ENCODE data around the gene SLC6A11. TPM values are rescaled to one million over a fixed set of nuclear protein-coding genes. Genes with fewer than 3 reads are reported as not detected.

The SLC6A11 gene
- total and polyA plus RNA-seq, 7 donors: 0.06 TPM; not detected in 6

DNA sequence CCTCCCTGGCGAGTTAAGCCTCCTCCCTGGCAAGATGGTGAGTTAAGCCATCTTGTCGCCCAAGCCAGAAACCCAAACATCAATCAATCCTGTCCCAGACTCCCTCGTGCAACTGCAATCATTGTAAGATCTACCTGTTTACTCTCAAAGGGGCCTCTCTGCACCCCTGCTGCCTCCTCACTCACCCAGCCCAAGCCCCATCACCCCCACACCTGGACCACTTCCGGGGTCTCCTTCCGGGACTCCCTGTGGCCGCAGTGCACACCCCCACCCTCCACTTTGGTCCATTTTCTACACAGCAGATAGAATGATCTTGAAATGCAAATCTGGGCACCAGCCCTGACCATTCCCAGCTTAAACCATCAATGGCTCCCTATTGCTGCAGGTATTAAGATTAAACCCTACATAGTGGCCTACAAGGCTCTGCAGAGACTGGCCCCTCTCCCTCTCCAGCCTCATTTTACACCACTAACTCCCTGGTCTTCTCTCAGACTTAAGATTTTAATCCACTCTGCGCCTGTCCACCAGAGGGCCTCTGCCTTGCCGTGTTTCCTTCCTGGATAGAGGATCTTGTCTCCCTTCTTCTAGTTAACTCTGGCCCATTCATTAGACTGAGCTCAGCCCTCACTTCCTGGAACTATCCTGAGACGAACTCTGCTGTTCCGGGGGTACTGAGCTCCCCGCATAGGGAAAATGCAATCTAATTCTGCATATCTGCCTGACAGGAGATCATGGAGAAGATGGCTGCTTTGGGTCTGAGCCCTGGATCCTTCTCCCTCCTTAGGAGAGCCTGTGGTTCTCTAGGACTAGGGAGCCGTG is 134.7 kb downstream of the SLC6A11 start:
- 37 to 55% (median 44%) methylated on average over 12 of the region's 12 CpGs for WGBS, 3 donors

DNA sequence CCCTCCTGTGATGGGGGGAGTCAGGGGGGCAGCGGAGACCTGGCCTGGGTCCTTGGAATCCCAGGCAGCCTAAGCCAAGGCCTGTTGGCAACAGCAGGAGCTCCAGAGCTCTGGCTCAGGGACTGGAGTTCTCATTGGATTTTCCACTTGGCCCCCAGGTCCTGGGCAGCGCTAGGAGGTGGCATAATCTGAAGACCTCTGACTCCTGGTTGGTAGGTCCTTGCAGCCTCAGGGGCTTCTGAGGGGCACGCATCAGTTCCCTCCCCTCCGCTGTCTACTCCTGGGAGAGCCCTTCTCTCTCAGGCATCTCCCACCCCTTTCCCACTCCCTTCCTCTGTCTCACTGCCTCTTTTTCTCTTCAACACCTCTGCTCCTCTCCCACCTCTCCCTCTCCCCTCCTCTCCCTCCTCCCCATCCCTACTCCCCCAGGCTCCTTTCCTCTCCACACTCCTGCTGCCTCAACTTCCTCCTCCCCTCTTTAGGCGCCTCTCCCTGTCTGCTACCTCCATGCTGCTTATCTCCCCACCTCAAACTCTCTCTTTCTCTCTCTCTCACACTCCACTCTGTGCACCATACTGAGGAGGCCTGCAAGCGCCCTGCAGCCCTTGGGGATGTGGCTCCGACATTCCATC is 135.4 kb downstream of the SLC6A11 start:
- 56 to 74% (median 64%) methylated on average over 7 of the region's 7 CpGs for WGBS, 3 donors
- Histone ChIP-seq H3K9me3 (no peaks in the 10 kb centered on the region), H3K27ac (no peak overlapping the region), H3K4me1 (peaks cover 7% of the 10 kb centered on the region), H3K27me3 (ENCODE audit: insufficient read depth in 3 of 3, low read length in 2 of 3) (peaks cover 0 to 4% (median 0%) of the 10 kb centered on the region in 3 donors), H3K36me3 (ENCODE audit: insufficient read depth in 1 of 2, low read depth in 1 of 2) (no peaks in the 10 kb centered on the region), H3K4me3 (no peak overlapping the region)
- DNase-seq (no peak), ATAC-seq (peak in 1 of 4 donors; percentile 4)
- intact Hi-C loops (cut with DNase I): no loop called here
- TF ChIP-seq, protein P1, sequence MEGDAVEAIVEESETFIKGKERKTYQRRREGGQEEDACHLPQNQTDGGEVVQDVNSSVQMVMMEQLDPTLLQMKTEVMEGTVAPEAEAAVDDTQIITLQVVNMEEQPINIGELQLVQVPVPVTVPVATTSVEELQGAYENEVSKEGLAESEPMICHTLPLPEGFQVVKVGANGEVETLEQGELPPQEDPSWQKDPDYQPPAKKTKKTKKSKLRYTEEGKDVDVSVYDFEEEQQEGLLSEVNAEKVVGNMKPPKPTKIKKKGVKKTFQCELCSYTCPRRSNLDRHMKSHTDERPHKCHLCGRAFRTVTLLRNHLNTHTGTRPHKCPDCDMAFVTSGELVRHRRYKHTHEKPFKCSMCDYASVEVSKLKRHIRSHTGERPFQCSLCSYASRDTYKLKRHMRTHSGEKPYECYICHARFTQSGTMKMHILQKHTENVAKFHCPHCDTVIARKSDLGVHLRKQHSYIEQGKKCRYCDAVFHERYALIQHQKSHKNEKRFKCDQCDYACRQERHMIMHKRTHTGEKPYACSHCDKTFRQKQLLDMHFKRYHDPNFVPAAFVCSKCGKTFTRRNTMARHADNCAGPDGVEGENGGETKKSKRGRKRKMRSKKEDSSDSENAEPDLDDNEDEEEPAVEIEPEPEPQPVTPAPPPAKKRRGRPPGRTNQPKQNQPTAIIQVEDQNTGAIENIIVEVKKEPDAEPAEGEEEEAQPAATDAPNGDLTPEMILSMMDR (IDR thresholded peaks at IDR 0.05): no peak

More for the DNA sequence above, 134.7 kb downstream of the SLC6A11 start:
- no peak overlapping the region for H3K4me3 ChIP-seq
- H3K4me1 ChIP-seq: peaks cover 2% of the 10 kb centered on the region
- peak; percentile 54 to 67 (median 57) for ATAC-seq
- H3K27ac ChIP-seq: no peak overlapping the region
- DNase-seq: no peak
- intact Hi-C loops (cut with DNase I): no loop called here
- H3K9me3 ChIP-seq: no peaks in the 10 kb centered on the region
- TF ChIP-seq, protein P1 (IDR thresholded peaks at IDR 0.05): peak; percentile 55
- peaks cover 0 to 4% (median 0%) of the 10 kb centered on the region in 3 donors for H3K27me3 ChIP-seq (ENCODE audit: insufficient read depth in 3 of 3, low read length in 2 of 3)
- H3K36me3 ChIP-seq (ENCODE audit: insufficient read depth in 1 of 2, low read depth in 1 of 2): no peaks in the 10 kb centered on the region

DNA sequence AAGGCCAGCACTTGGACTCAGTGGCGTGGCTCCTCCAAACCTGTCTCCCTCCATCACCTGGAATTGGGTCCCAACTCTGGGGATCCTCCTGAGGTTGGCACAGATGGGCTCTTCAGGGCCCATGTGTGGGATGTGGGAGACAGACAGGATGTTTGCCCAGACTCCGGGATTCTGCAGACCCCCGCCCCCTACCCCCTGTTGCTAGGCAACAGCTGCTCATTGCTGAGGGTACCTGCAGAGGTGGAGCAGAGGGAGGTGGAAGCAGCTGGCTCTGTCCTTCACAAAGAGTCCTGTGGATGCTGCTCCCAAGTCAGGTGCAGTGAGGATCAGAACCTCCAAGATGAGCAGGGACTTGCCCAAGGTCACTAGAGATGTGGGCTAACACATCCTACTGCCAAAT is 136.5 kb downstream of the SLC6A11 start:
- no peak for ATAC-seq
- H3K4me3 ChIP-seq: no peak overlapping the region
- intact Hi-C loops (cut with DNase I): no loop called here
- 62 to 69% (median 67%) methylated on average over 3 of the region's 3 CpGs for WGBS, 3 donors
- TF ChIP-seq, protein P1 (IDR thresholded peaks at IDR 0.05): no peak
- no peak for DNase-seq
- H3K9me3 ChIP-seq: no peaks in the 10 kb centered on the region
- H3K27me3 ChIP-seq (ENCODE audit: insufficient read depth in 3 of 3, low read length in 2 of 3): peaks cover 0 to 4% (median 0%) of the 10 kb centered on the region in 3 donors
- peaks cover 18% of the 10 kb centered on the region for H3K4me1 ChIP-seq
- H3K27ac ChIP-seq: no peak overlapping the region
- no peaks in the 10 kb centered on the region for H3K36me3 ChIP-seq (ENCODE audit: insufficient read depth in 1 of 2, low read depth in 1 of 2)

DNA sequence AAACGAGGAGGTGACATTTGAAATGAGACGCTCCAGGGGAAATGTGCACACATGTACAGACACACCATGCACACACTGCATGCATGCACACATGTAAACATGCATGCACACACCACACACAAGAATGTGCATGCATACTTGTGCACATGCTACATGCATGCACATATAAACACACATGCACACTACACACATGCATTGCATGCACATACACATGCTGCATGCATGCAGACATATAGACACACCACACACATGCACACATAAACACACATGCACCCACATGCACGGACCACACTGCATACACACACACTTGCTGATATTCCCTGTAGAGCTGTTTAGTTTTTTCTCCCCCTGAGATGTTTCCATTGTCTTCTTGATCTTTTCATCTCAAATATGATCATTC is 138.7 kb downstream of the SLC6A11 start:
- TF ChIP-seq, protein P1 (IDR thresholded peaks at IDR 0.05): no peak
- H3K27me3 ChIP-seq (ENCODE audit: insufficient read depth in 3 of 3, low read length in 2 of 3): peaks cover 0 to 4% (median 0%) of the 10 kb centered on the region in 3 donors
- no peak for DNase-seq
- intact Hi-C loops (cut with DNase I): loop anchor here in 1 of 2 donors (2.0 kb wide), 1 partner anchor 28 kb away; no protein-coding TSS in a partner anchor
- 76 to 81% (median 78%) methylated on average over 3 of the region's 3 CpGs for WGBS, 3 donors
- H3K9me3 ChIP-seq: no peaks in the 10 kb centered on the region
- H3K27ac ChIP-seq: no peak overlapping the region
- H3K4me3 ChIP-seq: no peak overlapping the region
- no peaks in the 10 kb centered on the region for H3K36me3 ChIP-seq (ENCODE audit: insufficient read depth in 1 of 2, low read depth in 1 of 2)
- H3K4me1 ChIP-seq: peaks cover 33% of the 10 kb centered on the region
- no peak for ATAC-seq

Measured in psoas muscle (tissue), 8 donors.